Keratinocyte (primary cell): ENCODE measurements around the gene COG3. TPM values are rescaled to one million over a fixed set of nuclear protein-coding genes. Genes with fewer than 3 reads are reported as not detected.

Source experiments
- DNase-seq: peaks from one replicate; pipeline ENCODE4 v3.0.0-alpha.2; 2011; ENCODE audit warnings: low read depth, missing footprints, low spot score
- FAIRE-seq: peaks from 2 replicates; lab custom pipeline; 2011; peaks lifted over from hg19 to GRCh38; lab: Jason Lieb, UNC
- H2AFZ ChIP-seq: 2 replicates; pipeline ENCODE4 v1.6.0; 2012; ENCODE audit warnings: low read length, control low read depth, inconsistent platforms; ENCODE audit not compliant: control insufficient read depth
- H3K27ac ChIP-seq: 2 replicates; pipeline ENCODE4 v1.5.1; 2011; ENCODE audit warnings: low read length; ENCODE audit not compliant: control insufficient read depth, insufficient read depth
- H3K27me3 ChIP-seq: 3 replicates; pipeline ENCODE4 v1.6.0; 2011; ENCODE audit warnings: low read length; ENCODE audit not compliant: control insufficient read depth, insufficient read depth; ENCODE audit errors: extremely low read depth
- H3K36me3 ChIP-seq, 2 experiments: 2 replicates in 1 of 2; 3 replicates in 1 of 2; pipeline ENCODE4 v1.5.1; 2011; ENCODE audit warnings: low read length in 2 of 2, mild to moderate bottlenecking in 1 of 2; ENCODE audit not compliant: control insufficient read depth in 2 of 2, insufficient read depth in 2 of 2; ENCODE audit errors: extremely low read depth in 1 of 2
- H3K4me1 ChIP-seq: 3 replicates; pipeline ENCODE4 v1.5.1; 2011; ENCODE audit warnings: low read length; ENCODE audit not compliant: control insufficient read depth, insufficient read depth; ENCODE audit errors: extremely low read depth
- H3K4me2 ChIP-seq: 3 replicates; pipeline ENCODE4 v1.6.0; 2011; ENCODE audit warnings: low read depth, low read length; ENCODE audit not compliant: control insufficient read depth, insufficient read depth; ENCODE audit errors: extremely low read depth
- H3K4me3 ChIP-seq, 3 experiments: fragments of 200-600 bp in 1 of 3; sonication (generic) in 1 of 3; 2 replicates in 2 of 3; 3 replicates in 1 of 3; pipeline ENCODE4 v1.5.1; 2011 to 2016; ENCODE audit warnings: low read length in 3 of 3, mild to moderate bottlenecking in 3 of 3, control low read depth in 2 of 3, inconsistent platforms in 1 of 3, low read depth in 1 of 3, mixed read lengths in 1 of 3, mixed run types in 1 of 3, moderate library complexity in 1 of 3; ENCODE audit not compliant: control insufficient read depth in 2 of 3, insufficient read depth in 2 of 3; ENCODE audit errors: extremely low read depth in 1 of 3
- H3K79me2 ChIP-seq: 2 replicates; pipeline ENCODE4 v1.6.0; 2012; ENCODE audit warnings: low read length; ENCODE audit not compliant: control insufficient read depth, insufficient read depth
- H3K9ac ChIP-seq: 3 replicates; pipeline ENCODE4 v1.6.0; 2011; ENCODE audit warnings: low read length; ENCODE audit not compliant: control insufficient read depth, insufficient read depth; ENCODE audit errors: extremely low read depth
- H3K9me1 ChIP-seq: 3 replicates; pipeline ENCODE4 v1.6.0; 2011; ENCODE audit warnings: low read length; ENCODE audit not compliant: control insufficient read depth, insufficient read depth; ENCODE audit errors: extremely low read depth
- H3K9me3 ChIP-seq: 2 replicates; pipeline ENCODE4 v1.5.1; 2012; ENCODE audit warnings: low read depth, low read length; ENCODE audit not compliant: control insufficient read depth
- H4K20me1 ChIP-seq: 3 replicates; pipeline ENCODE4 v1.6.0; 2011; ENCODE audit warnings: low read length; ENCODE audit not compliant: control insufficient read depth, insufficient read depth; ENCODE audit errors: extremely low read depth
- CTCF ChIP-seq, 3 experiments: IDR thresholded peaks in 1 of 3; conservative IDR thresholded peaks in 1 of 3; optimal IDR thresholded peaks in 1 of 3; 2 replicates in 2 of 3; 3 replicates in 1 of 3; pipeline versions ENCODE3 to v1.5.1; 2011; ENCODE audit warnings: low read length in 3 of 3, mild to moderate bottlenecking in 3 of 3, moderate library complexity in 2 of 3, control low read depth in 1 of 3, inconsistent platforms in 1 of 3; ENCODE audit not compliant: insufficient read depth in 2 of 3; ENCODE audit errors: extremely low read depth in 1 of 3
- EZH2 ChIP-seq: IDR thresholded peaks from one replicate; pipeline ENCODE4 v1.6.1; 2012; ENCODE audit warnings: inconsistent platforms, mild to moderate bottlenecking, low read length, moderate library complexity
- dilution Hi-C: fragments of 300-500 bp; cut with MboI; formaldehyde crosslinking; loops from one replicate; pipeline ENCODE4 v1.7.0; 2020; ENCODE audit warnings: low sequenced_read_pairs; ENCODE audit not compliant: extremely low pct_ligation_motif_present
- polyA plus RNA-seq, 5 experiments: library from polyadenylated mRNA; depleted of rRNA in 3 of 5; stranded (reverse) in 3 of 5; stranded (forward) in 1 of 5; unstranded in 1 of 5; fragments of >200 nt; gene quantifications; 1 replicate in 1 of 5; 2 replicates in 3 of 5; 3 replicates in 1 of 5; pipeline versions ENCODE4 v1.2.1 to v1.2.3, GENCODE V29; 2011 to 2012; ENCODE audit warnings: missing spikeins in 2 of 5, low read depth in 1 of 5, low replicate concordance in 1 of 5

Gene COG3
- polyA plus RNA-seq, 1 donor (not counting 4 experiments of a cell fraction or from before 2014, with no cell fraction given): 31.0 TPM

DNA sequence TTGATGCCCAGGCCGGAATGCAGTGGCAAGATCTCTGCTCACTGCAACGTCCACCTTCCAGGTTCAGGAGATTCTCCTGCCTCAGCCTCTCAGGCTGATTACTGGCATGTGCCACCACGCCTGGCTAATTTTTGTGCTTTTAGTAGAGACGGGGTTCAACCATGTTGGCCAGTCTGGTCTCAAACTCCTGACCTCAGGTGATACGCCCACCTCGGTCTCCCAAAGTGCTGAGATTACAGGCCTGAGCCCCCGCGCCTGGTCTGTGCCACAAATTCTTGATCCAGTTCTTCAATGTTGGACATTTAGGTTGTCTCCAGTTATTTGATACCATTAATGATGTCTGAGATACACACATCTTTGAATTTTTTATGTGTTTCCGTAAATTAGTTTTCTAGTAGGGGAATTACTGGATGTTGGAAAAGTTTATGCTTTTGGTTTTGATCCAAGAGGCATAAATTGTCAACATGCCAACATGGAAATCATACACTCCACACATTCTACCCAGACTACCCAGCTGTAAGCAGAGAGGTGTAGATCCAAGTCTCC is 525 bp upstream of the COG3 start:
- FAIRE-seq: no peak
- peak overlapping the region; percentile 86 for H2AFZ ChIP-seq

DNA sequence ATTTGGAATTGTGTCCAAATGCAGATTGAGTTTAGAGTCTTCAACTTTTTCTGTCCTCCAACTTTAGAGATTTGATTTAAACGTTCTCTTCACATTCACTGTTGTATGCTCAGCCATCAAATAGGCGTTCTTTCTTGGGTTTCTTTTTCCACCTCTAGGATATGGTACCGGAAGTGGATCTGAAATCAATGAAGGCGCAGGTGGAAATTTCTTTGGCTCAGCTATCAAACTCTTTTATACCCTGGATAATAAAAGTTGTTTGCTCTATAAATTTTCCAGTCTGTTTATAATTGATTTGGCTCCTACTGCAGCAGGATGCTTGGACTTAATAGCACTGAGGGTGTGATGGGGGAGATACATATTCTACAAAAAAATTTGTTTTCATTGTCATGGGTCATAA is 1.6 kb downstream of the COG3 start:
- DNase-seq (no peak), FAIRE-seq (no peak)
- TF ChIP-seq EZH2 (no peak), CTCF (optimal IDR thresholded peaks at IDR 0.05 in 1 of 3, IDR thresholded peaks at IDR 0.05 in 1 of 3, conservative IDR thresholded peaks at IDR 0.05 in 1 of 3; ENCODE audit: extremely low read depth in 1 of 3, insufficient read depth in 2 of 3, low read length in 3 of 3) (no peak)
- Histone ChIP-seq H4K20me1 (peaks cover 6% of the 10 kb centered on the region), H3K9ac (no peak overlapping the region), H3K9me1 (no peaks in the 10 kb centered on the region), H2AFZ (no peak overlapping the region), H3K4me2 (peak overlapping the region; percentile 87), H3K36me3 (no peaks in the 10 kb centered on the region), H3K79me2 (peaks cover 66% of the 10 kb centered on the region), H3K27ac (no peak overlapping the region), H3K4me1 (peaks cover 28% of the 10 kb centered on the region), H3K9me3 (no peaks in the 10 kb centered on the region), H3K4me3 (peak overlapping the region; percentile 2 to 99 (median 97)), H3K27me3 (no peaks in the 10 kb centered on the region)
- dilution Hi-C loops: no loop called here

More for the DNA sequence above, 525 bp upstream of the COG3 start:
- Histone ChIP-seq H4K20me1 (peaks cover 6% of the 10 kb centered on the region), H3K4me3 (peak overlapping the region; percentile 46 to 99 (median 94)), H3K9ac (peak overlapping the region; percentile 42), H3K27ac (peak overlapping the region; percentile 88), H3K4me1 (peaks cover 28% of the 10 kb centered on the region), H3K36me3 (no peaks in the 10 kb centered on the region), H3K9me3 (no peaks in the 10 kb centered on the region), H3K27me3 (no peaks in the 10 kb centered on the region), H3K79me2 (peaks cover 45% of the 10 kb centered on the region), H3K4me2 (peak overlapping the region; percentile 82), H3K9me1 (no peaks in the 10 kb centered on the region)
- dilution Hi-C loops: no loop called here
- TF ChIP-seq CTCF (optimal IDR thresholded peaks at IDR 0.05 in 1 of 3, IDR thresholded peaks at IDR 0.05 in 1 of 3, conservative IDR thresholded peaks at IDR 0.05 in 1 of 3; ENCODE audit: extremely low read depth in 1 of 3, insufficient read depth in 2 of 3, low read length in 3 of 3) (peak in 1 of 3 experiments; percentile 38), EZH2 (no peak)
- no peak for DNase-seq
